HEK293 (cell line): Measurements from ENCODE around the gene HTT-AS.

ENCODE experiments used
- CTCF ChIP-seq: fragments of 450-650 bp; formaldehyde crosslinking; IDR thresholded peaks from 2 replicates; pipeline ENCODE4 v1.5.1; 2016; ENCODE audit warnings: missing biosample characterization, missing genetic modification characterization
- RBAK ChIP-seq: fragments of 450-650 bp; formaldehyde crosslinking; IDR thresholded peaks from 2 replicates; pipeline ENCODE4 v1.5.1; 2016; ENCODE audit warnings: missing biosample characterization, missing genetic modification characterization
- YY1 ChIP-seq: fragments of 450-650 bp; formaldehyde crosslinking; IDR thresholded peaks from 2 replicates; pipeline ENCODE4 v1.5.1; 2018; ENCODE audit warnings: missing biosample characterization, missing genetic modification characterization
- ZNF473 ChIP-seq: fragments of 450-650 bp; formaldehyde crosslinking; IDR thresholded peaks from 2 replicates; pipeline ENCODE4 v1.5.1; 2017; ENCODE audit warnings: missing biosample characterization, missing genetic modification characterization

DNA sequence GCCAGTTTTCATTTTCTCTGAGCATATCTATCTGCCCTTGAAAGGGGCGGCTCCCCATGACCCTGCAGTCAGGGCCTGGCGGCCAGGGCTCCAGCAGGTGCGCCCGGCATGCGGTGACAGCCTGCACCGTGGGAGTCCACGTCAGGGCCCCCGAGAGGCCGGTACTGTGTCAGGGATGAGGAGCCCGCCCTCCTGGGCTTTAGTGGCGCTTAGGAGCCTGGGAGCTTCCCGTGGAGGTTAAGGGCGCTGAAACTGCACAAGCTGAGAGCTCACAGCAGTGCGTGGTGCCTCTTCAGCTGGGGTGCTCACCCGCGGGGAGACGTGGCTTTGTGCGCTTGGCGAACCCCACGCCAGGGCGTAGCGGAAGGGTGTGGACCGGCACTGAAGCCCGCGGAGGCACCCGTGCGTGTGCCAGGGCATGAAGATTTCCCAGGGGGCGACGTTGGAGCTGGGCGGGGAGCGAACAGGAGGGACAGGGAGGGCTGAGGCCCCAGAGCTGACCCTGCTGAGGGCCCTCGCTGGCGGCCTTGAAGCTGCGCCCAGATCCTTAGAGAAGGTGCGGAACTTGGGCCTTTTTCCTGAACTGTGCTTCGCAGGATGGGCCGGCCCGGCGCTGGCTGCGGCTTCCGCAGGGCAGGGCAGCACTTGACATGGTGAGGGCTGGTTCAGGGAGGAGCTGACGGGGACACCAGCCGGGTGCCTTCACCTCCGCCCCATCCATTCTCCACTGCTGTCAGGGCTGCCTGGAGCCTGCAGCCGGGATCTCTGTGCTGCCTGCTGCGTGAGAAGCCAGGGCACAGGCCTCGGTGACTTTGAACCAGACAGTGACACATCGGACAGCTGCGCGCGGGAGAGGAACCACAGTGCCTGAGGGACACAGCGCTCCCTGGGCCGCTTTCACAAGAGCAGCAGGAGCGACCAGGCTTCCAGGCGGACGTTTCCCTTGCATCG, 32.9 kb downstream of the HTT-AS start:
- no peak for TF ChIP-seq ZNF473 (tag by site-specific recombination)
- TF ChIP-seq RBAK = no peak
- no peak for TF ChIP-seq CTCF
- no peak for TF ChIP-seq YY1 (tag by site-specific recombination)
